ENCODE results near the gene XRCC5. TPM values are rescaled to one million over a fixed set of nuclear protein-coding genes. Genes with fewer than 3 reads are reported as not detected.

The XRCC5 gene
- total and polyA plus RNA-seq, 2 donors (not counting 3 experiments of a cell fraction or from before 2014, with no cell fraction given), result 267 to 319 TPM

- ChIA-PET POLR2A (no interaction called here), CTCF (no interaction called here)
- no peaks in the 10 kb centered on the region for H3K36me3 ChIP-seq (ENCODE audit: control insufficient read depth in 2 of 2, extremely low read depth in 1 of 2, insufficient read depth in 2 of 2, low read length in 2 of 2)
- intact Hi-C loops (cut with micrococcal nuclease) (no loop called here), dilution Hi-C loops (cut with MboI; ENCODE audit: extremely low pct_ligation_motif_present, low sequenced_read_pairs) (no loop called here)
- H3K4me3 ChIP-seq (replicated peaks in 1 of 3; ENCODE audit: insufficient read depth in 1 of 3, low read depth in 1 of 3, low read length in 3 of 3), result no peak overlapping the region
- H3K27me3 ChIP-seq (ENCODE audit: control insufficient read depth in 2 of 2, insufficient read depth in 2 of 2, low read length in 2 of 2), result no peaks in the 10 kb centered on the region
- no peaks in the 10 kb centered on the region for H3K9me3 ChIP-seq (replicated peaks; ENCODE audit: control insufficient read depth, insufficient read depth, low read length)
- DNase-seq (ENCODE audit: low read depth, low spot score), result no peak
- H3K27ac ChIP-seq (ENCODE audit: insufficient read depth, low read depth, low read length), result no peak overlapping the region
- BruUV-seq (replicated peaks), result no TSS peak
- H3K4me1 ChIP-seq (ENCODE audit: control insufficient read depth, extremely low read depth, insufficient read depth, low read length), result no peaks in the 10 kb centered on the region
- no peaks in the 10 kb centered on the region for H3K79me2 ChIP-seq (ENCODE audit: control insufficient read depth, insufficient read depth, low read length)
- no peak overlapping the region for H3K4me2 ChIP-seq (ENCODE audit: insufficient read depth, low read length)
- FAIRE-seq, result no peak
- H4K20me1 ChIP-seq (replicated peaks; ENCODE audit: control insufficient read depth, extremely low read depth, insufficient read depth, low read length), result no peaks in the 10 kb centered on the region
- no peak overlapping the region for H2AFZ ChIP-seq (ENCODE audit: low read depth, low read length)
- no peak for TF ChIP-seq POLR2A (IDR thresholded peaks at IDR 0.05; ENCODE audit: low read depth, low read length)
- TF ChIP-seq POLR2AphosphoS5 (IDR thresholded peaks at IDR 0.05; ENCODE audit: insufficient read depth, low read depth, low read length), result no peak
- no peak for TF ChIP-seq EZH2 (IDR thresholded peaks at IDR 0.05; ENCODE audit: borderline replicate concordance, low read depth, low read length, severe bottlenecking)
- no peak for TF ChIP-seq CTCF (IDR thresholded peaks at IDR 0.05; ENCODE audit: extremely low read depth in 1 of 2, insufficient read depth in 1 of 2, low read depth in 1 of 2, low read length in 2 of 2)
- no peak for TF ChIP-seq JUN (IDR thresholded peaks at IDR 0.05; ENCODE audit: borderline replicate concordance, insufficient read depth, insufficient read length, low read depth)
- TF ChIP-seq GATA2 (IDR thresholded peaks at IDR 0.05; ENCODE audit: insufficient read depth, insufficient read length, low read depth, low read length), result no peak
- TF ChIP-seq MAX (IDR thresholded peaks at IDR 0.05; ENCODE audit: insufficient read depth, insufficient read length), result no peak
- no peak for TF ChIP-seq MYC (IDR thresholded peaks at IDR 0.05; ENCODE audit: low read depth, low read length)
- TF ChIP-seq FOS (IDR thresholded peaks at IDR 0.05; ENCODE audit: borderline replicate concordance, insufficient read depth, low read length), result no peak
- H3K9ac ChIP-seq (replicated peaks; ENCODE audit: extremely low read depth, insufficient read depth, low read length), result no peak overlapping the region
- no peaks in the 10 kb centered on the region for H3K9me1 ChIP-seq (replicated peaks; ENCODE audit: control insufficient read depth, extremely low read depth, insufficient read depth, low read length)
Measured at GRCh38 chr2:216073773-216074172, 35.4 kb upstream of the XRCC5 start.

Data from endothelial cell of umbilical vein (primary cell).